Activated CD4-positive, CD25-positive, alpha-beta regulatory T cell treated with anti-CD3 and anti-CD28 coated beads, Interleukin-2, amount 50 U/mL, for 72 hours (primary cell): ENCODE data around the gene SRGAP1.
"Not testable (repeated sequence)": the region's sequence is repeated elsewhere in the genome, so short reads cannot be mapped to it uniquely, and the experiment has no call there.

Source experiments
- DNase-seq: peaks from one replicate; pipeline ENCODE4 v3.0.0; 2021

SRGAP1 gene

DNA sequence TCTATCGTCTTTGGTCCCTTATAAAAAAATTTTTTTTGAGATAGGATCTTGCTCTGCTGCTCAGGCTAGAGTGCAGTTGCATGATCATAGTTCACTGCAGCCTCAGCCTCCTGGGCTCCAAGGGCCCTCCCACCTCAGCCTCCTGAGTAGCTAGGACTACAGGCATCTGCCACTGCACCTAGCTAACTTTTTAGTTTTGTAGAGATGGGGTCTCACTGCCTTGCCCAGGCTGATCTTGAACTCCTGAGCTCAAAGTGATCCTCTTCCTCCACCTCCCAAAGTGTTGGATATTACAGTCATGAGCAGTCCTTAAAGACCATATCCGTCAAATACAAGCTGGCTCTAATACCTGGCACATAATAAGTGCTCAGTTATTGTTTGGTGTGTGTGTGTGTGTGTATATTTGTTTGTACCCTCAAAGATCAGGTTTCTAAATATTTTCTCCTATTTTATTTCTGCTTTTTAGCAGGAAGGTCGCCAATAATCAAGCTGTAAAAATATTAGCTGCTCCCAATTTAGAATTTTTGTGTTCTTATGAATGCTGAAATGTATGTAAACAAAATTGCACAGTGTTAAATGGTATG, 30.5 kb downstream of the SRGAP1 start:
- DNase-seq = no peak

DNA sequence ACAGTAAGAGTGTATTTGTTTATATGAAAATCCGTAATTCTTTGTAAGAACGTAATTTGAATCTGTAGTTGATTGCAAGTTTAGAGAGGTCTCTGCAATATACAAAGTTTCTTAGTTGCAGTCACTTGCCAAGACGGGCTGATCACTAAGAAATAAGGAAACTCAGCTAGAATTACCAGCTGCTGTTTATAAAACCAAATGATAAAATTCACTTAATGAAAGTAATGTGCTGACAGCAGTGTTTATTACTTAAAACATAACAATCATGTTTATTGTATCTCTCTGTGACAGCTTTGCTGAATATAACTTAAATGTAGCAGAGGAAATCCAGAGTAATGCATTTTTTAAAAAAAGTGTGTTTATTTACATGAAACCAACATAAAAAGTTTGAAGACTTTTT, 31.2 kb downstream of the SRGAP1 start:
- DNase-seq = no peak

DNA sequence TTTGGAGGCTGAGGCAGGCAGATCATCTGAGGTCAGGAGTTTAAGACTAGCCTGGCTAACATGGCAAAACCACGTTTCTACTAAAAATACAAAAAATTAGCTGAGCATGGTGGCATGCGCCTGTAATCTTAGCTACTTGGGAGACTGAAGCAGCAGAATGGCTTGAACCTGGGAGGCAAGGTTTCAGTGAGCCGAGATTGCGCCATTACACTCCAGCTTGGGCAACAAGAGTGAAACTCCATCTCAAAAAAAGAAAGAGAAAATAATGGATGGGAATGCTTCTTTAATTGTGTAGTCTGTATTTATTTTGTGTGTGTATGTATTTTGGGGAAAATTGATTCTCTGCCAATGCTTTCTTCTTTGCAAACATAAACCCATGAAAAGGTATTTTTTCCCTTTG, 32.5 kb downstream of the SRGAP1 start:
- DNase-seq = no peak

DNA sequence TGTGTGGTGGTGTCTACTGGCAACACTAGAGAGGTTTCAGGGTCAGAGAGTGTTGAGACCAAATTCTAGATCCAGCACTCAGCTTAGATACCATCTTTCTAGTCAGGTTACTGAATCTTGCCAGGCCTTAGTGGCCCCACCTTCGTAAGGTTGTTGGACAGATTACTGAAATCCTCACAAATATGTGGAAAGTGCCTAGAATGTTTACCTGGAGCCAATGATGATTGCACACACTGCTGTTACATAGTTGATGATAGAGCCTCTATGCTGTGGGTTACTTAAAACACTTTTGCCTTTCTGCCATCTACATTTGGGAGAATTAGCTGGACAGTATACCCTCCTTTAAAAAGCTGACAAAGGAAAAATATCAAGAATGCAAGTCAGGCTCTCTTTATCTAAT, 33.2 kb downstream of the SRGAP1 start:
- DNase-seq = no peak

DNA sequence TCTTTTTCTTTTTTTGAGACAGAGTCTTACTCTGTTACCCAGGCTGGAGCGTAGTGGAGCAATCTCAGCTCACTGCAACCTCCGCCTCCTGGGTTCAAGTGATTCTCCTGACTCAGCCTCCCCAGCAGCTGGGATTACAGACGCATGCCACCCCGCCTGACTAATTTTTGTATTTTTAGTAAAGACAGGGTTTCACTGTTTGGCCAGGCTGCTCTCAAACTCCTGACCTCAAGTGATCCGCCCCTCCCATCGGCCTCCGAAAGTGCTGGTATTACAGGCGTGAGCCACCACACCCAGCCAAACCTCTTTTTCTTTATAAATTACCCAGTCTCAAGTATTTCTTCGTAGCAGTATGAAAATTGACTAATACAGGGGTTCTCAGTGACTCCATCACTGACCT, 35.7 kb downstream of the SRGAP1 start:
- not testable (repeated sequence) for DNase-seq

DNA sequence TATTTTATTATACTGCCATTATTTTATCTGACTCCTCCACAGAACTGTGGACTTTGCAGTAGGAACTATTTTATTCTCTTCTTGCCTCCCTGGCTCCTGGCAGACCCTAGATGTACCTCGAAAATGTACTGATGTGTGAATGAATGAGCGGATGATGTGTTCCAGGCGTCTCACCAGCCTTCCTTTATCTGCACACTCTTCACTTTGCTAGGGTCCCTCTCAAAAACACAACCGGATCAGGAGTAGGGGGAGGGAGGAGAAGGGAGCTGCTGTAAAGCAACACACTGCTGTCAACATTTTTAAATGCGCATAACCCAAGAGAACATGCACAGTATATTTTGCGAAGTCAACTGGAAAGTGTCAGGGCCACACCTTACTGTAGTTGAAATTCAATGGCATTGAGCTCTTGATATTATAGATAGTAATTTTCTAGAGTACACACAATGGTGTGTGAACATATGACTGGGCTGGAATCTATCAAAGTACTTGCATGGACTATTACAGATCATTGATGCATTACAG, 36.3 kb downstream of the SRGAP1 start:
- DNase-seq = no peak

DNA sequence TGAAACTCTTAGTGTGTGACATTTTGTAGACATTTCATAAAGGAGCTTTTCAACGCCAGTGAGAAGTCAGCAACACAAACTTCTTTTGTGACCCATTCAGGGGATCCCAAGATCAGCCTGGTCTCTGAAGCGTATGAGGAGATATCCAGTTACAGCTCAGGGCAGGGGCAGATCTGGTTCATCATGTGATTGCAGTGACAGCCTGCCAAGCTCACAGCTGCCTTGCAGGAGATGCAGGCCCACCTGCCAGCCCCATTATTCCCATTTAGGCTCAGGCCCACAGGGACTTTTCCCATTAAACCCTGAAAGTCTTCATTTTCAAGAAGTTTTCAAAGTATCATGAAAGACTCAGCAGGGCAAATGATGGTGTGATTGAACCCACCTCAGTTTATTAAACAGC, 38.3 kb downstream of the SRGAP1 start:
- no peak for DNase-seq

DNA sequence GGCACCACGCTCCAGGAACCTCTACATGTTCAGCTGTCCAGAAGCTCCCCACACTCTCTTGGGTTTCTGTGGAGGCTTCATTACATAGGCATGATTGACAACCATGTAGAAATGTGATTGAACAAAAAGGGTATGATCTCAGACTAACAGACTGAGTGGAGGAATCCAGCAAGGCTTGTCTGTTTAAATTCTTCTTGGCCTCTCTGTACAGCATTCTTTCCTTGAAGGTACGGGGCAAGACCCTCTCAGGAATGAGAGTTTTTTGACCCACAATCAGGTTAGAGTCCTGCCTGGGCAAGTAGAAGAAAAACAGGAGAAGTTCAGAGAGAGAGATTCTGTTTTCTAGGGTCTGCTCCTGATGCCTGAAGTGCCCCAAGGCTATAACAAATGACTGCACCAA, 40.9 kb downstream of the SRGAP1 start:
- DNase-seq = no peak

DNA sequence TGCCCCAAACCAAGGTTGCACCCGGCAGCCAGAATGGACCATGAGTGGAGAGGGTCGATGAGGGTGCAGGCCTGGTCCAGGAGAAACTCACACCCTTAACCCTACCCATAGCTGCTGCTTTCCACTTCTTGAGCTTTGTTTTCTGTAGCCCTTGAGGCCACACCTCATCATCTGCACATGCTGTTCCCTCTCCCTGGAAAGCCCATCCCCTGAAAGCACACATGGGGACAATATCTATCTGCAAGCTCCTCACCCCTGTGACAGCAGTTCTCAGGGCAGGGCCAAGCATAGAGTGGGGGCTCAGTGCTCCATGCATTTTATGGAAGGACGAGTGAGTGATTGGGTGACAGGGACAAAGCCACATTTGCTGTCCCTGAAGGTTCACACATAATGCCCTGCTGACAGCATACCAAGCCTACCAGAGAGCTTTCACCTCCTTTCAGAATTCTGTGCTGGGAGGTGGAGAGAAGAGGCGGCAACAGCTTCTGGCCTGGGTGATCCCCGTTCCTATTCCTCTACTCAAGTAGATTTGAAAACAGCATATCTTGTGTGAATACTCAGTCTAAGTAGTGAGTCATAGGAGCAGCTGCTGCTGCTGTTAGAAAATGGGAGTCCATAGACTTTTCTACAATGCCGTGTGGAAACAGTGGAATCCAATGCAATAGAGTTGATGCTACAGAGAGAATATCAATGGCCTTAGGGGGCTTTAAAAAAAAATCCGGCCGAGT, 44.6 kb downstream of the SRGAP1 start:
- DNase-seq = no peak

DNA sequence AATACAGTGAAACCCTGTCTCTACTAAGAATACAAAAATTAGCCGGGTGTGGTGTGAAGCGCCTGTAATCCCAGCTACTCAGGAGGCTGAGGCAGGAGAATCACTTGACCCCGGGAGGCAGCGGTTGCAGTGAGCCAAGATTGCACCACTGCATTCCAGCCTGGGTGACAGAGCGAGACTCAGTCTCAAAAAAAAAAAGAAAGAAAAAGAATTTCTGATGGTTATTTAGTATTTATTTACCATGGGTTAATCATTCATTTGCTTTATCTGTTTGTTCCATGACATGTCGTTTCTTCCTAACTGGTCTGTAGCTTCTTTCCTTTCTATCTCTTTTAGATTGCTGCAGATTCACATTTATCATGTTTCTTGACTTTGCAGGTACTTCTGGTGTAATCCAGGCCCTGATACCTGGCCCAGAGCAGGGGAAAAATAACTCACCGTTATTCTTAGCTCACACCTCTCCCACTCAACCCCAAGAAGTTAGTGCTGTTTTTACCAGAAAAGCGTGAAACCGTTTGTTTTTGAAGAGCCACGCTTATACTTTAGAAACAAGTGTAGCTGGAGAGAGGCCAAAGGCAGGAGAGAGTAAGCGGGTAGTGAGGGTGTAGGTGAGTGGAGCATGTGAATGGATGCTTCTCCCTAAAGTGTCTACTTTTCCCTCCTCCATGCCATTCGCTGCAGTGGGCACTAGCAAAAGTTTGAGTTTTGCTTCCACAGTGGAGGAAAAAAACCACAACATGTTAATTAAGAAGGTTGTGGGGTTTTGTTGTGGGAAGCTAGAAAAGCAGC, 45.4 kb downstream of the SRGAP1 start:
- DNase-seq = no peak

DNA sequence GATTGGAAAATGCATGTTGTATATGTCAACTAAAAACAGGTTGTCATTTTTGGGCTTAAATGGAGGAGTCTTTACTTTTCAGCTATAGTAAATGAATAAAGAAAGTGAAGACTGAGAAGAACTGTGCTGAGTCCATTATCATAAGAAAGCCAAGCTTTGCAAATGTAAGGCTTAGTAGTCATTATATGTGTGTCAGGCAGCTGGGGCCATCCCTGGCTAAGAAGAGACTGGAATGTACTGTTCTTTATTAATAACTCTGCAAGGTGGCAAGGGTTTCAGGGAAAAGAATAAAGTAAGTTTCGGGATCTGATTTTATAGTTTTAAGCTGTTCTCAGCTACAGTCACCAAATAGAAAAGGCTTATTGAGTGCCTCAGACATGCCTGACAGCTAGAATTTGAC, 48.7 kb downstream of the SRGAP1 start:
- DNase-seq = no peak

DNA sequence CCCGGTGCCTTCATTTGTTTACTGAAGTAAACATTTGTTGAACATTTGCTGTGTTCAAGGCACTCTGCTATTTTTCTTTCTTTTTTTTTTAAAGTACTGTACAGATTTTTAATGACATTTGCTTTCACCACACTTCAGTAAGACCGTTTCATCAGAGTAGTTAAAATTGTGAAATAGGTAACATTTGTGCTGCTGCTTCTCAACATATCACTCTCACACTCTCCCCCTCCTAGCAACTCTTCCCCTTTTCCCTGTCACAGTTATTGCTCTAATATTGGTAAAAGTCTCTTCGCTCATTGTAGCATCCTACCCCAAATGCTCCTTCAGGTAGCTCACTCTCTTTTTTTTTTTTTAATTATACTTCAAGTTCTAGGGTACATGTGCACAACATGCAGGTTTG, 49.6 kb downstream of the SRGAP1 start:
- DNase-seq = no peak

DNA sequence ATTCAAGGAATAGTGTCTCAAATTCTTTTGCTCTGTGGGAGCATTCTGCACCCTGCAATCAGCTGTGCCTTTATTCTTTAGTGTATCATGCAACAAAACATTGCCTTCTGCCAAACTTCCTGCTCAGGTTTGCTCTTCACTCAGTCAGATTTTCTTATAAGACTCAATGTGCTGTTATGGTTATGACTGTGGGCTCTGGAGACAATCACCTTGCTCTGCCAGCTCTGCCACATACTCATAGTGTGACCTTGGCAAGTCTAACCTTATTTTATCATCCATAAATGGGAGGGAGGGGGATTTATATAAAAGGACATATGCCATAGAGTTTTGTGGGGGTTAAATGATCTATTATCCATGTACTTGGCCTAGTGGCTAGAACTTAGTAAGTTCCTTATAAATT, 51.3 kb downstream of the SRGAP1 start:
- DNase-seq = no peak

DNA sequence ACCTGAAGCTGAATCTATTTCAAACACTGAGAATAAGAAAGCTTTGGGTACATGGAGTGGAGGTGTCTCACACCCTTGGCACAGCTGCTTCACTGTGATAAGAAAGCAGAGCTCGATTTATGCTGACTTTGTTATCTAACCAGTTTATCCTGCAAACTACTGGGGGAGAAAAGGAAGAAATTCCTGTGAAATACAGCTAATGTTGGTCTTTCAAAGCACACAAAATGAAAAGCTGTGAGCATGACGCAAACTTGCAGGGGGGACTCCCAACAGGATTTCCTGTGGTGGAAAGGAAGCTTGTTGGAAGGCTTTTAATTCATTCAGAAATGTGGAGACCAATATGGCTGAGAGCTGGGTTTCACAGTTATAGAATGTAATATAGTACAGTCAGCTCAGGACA, 53.4 kb downstream of the SRGAP1 start:
- no peak for DNase-seq

DNA sequence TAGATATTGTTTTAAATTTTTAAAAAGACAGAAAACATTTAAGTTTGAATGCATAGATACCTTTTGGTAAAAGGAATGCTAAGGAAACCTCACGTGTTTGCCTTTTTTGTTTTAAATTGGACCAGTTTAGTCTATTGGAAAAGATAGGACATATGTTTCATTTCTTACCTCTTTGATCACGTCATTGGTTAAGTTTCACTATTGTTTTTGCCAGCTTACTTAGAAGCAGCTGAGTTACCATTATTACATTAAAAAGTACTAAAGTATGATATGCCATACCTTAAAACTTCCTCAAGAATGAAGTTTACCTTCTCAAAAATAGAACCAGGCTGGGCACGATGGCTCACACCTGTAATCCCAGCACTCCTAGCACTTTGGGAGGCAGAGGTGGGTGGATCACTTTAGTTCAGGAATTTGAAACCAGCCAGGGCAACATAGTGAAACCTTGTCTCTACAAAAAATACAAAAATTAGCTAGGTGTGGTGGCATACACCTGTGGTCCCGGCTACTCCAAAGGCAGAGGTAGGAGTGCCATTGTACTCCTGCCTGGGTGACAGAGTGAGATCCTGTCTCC, 54.4 kb downstream of the SRGAP1 start:
- no peak for DNase-seq

DNA sequence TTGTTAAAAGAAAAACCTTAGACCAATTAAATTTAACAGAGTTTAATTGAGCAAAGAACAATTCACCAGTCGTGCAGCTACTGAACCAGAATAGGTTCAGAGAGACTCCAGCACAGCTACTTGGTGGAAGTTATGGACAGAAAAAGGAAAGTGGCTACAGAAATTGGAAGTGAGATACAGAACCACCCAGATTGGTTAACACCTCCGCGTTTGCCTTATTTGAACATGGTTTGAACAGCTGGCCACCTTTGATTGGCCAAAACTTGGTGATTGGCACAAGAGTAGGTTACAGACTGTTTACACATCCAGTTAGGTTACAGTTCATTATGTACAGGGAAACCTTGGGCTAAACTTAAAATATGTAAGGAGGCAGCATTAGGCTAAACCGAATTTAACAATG, 54.9 kb downstream of the SRGAP1 start:
- no peak for DNase-seq

DNA sequence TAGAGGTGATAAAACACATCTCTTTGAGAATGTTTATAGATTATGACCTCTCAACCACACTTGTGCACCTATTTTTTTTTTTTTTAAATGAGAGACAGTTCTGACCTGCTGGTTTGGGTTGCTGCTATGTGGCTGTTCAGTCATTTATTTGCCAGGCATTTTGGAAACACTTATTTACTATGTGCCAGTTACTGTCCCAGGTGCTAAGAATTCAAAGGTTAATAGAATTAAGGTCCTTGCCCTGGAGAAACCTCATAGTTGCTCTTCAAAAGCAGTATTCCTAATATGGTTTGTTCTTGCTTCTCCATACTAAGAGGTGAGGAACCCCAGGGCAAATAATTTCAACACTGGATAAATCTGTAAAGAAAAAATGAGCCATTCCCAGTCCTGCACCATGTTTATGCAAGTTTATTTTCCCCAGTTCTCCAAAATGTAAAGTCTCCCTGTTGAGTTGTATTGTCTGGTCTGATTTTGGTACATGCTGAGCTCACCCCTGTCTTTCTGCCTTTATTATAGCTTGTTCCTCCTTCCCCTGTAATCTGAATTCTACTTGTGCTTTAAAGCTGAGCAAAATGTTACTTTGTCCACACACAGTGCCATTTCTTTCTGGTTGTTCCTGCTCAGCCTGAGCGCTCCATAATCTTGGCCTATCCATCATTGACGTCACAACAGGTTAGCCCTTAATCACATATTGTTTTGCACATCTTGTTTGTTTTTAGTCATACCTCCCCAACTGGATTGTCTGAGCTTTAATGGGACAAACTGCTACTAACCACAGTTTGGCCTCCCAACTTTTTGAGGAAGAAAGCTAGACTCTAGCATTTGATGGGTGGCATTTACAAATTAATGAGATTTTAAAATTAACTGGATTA, 56.7 kb downstream of the SRGAP1 start:
- DNase-seq = no peak

DNA sequence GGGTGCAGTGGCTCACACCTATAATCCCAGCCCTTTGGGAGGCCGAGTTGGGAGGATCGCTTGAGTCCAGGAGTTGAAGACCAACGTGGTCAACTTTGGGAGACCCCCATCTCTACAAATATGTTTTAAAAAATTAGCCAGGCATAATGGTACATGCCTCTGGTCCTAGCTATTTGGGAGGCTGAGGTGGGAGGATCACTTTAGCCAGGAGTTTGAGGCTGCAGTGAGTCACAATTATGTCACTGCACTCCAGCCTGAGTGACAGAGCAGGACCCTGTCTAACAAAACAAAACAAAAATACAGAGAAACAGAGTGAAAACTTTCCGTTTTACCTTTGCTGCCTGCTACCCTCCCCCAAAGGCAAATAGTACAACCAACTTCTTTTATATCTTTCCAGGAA, 60.2 kb downstream of the SRGAP1 start:
- DNase-seq = no peak

DNA sequence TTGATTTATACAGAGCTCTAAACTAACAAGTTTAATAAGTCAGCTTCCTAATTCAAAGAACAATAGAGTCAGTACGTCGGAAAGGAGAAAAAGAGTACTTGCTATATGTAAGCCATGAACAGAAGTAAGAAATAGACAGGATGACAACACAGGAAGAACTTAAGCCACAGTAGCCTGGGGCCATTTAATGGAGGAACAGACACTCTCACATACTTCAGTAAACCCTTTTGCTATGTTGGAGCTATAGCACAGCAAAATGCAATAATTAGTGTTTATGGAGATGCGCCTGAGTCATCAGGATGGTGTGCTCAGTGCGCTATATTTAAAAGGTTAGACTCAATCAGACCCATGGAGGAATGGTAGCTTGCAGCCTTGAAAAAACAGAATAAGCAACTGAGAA, 61.0 kb downstream of the SRGAP1 start:
- DNase-seq = no peak

DNA sequence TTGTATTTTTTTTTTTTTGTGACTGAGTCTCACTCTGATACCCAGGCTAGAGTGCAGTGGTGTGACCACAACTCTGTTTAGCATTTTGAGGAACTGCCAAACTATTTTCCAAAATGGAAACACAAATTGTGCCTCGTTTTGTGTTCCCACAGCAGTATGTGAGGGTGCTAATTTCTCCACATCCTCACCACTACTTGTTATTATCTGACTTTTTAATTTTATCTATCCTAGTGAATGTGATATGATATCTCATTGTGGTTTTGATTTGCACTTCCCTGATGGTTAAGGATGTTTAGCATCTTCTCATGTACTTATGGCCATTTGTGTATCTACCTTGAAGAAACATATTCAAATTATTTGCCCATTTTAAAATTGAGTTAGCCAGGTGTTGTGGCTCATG, 62.4 kb downstream of the SRGAP1 start:
- DNase-seq = no peak

DNA sequence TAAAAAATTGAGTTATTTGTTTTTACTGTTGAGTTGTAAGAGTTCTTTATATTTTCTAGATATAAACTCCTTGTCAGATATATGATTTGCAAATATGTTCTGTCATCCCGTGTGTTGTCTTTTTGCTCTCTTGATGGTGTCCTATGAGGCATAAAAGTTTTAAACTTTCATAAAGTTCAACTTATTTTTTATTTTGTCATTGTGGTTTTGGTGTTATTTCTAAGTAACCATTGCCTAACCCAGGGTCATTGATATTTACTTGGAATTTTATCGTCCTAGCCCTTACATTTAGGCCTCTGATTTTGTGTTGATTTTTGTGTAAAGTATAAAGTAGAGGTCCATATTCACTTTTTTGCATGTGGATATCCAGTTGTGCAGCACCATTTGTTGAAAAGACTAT, 63.1 kb downstream of the SRGAP1 start:
- DNase-seq = no peak

DNA sequence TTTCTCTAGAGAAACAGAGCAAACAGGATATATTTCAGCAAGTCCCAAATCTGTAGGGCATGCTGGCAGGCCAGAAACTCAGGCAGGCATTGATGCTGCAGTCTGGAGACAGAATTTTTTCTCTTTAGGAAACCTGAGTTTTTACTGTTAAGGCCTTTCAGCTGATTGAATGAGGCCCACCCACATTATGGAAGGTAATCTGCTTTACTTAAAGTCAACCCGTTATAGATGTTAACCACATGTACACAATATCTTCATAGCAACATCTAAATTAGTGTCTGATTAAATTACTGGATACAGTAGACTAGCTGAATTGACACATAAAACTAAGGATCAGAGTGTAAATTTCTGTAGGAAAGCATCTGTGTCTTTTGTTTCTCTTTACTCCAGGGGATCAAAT, 65.2 kb downstream of the SRGAP1 start:
- DNase-seq = no peak

DNA sequence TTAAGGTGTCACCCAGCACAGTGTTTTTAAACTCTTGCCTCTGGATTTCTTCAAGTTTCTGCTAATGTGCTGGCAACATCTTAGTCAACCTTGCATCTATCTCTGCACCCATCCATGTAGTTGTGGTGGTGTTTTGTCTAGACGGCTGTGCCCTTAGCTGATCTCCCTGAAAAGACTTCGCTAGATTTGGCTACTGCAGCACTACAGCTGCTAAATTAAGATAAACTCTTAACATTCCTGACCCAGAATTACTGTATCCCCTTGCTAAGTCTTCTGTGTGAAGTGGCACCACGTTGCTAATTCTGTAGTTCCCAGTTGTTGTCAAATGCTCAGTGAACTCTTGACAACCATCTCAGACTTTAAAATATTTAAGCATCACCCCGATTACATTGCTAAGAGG, 66.8 kb downstream of the SRGAP1 start:
- DNase-seq = no peak
